H1 (cell line): Measurements from ENCODE around the gene CCDC88A. TPM values are rescaled to one million over a fixed set of nuclear protein-coding genes. Genes with fewer than 3 reads are reported as not detected.

ENCODE experiments used
- CTCF ChIA-PET: fragments of 300-600 bp; sonication (Branson Sonifier 250); formaldehyde crosslinking; loops from one replicate; lab custom pipeline; 2021; ENCODE audit not compliant: partially characterized antibody; lab: Charles Lee
- POLR2A ChIA-PET: fragments of 300-600 bp; sonication (Branson Sonifier 250); formaldehyde crosslinking; loops from one replicate; lab custom pipeline; 2021; ENCODE audit warnings: inconsistent platforms; ENCODE audit not compliant: partially characterized antibody; lab: Charles Lee
- DNase-seq, 2 experiments: peaks; one replicate each; pipeline versions ENCODE4 v3.0.0 to v3.0.0-alpha.2; 2010 to 2022; ENCODE audit warnings: low spot score in 2 of 2, low read depth in 1 of 2, mixed read lengths in 1 of 2
- FAIRE-seq: peaks from 2 replicates; lab custom pipeline; 2011; peaks lifted over from hg19 to GRCh38; lab: Jason Lieb, UNC
- H2AFZ ChIP-seq: 2 replicates; pipeline ENCODE4 v1.8.1; 2012; ENCODE audit warnings: low read length, inconsistent platforms
- H2AK5ac ChIP-seq: 2 replicates; pipeline ENCODE4 v1.6.1; 2013; ENCODE audit warnings: low read depth, low read length
- H2BK120ac ChIP-seq: replicated peaks from 2 replicates; pipeline ENCODE3; 2013; ENCODE audit warnings: low read depth, low read length, inconsistent platforms
- H2BK12ac ChIP-seq: 2 replicates; pipeline ENCODE4 v1.6.1; 2013; ENCODE audit warnings: low read depth, low read length
- H2BK15ac ChIP-seq: 2 replicates; pipeline ENCODE4 v1.6.1; 2013; ENCODE audit warnings: low read length
- H2BK20ac ChIP-seq: 2 replicates; pipeline ENCODE4 v1.6.1; 2013; ENCODE audit warnings: low read length
- H2BK5ac ChIP-seq: 2 replicates; pipeline ENCODE4 v1.6.1; 2013; ENCODE audit warnings: low read depth, low read length
- H3K14ac ChIP-seq: 2 replicates; pipeline ENCODE4 v1.6.1; 2013; ENCODE audit warnings: inconsistent platforms; ENCODE audit not compliant: insufficient read length
- H3K18ac ChIP-seq: 2 replicates; pipeline ENCODE4 v1.6.1; 2013; ENCODE audit warnings: low read length; ENCODE audit errors: extremely low read depth
- H3K23ac ChIP-seq: 2 replicates; pipeline ENCODE4 v1.6.1; 2013; ENCODE audit warnings: inconsistent platforms; ENCODE audit not compliant: insufficient read length
- H3K23me2 ChIP-seq: 2 replicates; pipeline ENCODE4 v1.6.1; 2013; ENCODE audit warnings: low read depth, low read length
- H3K27ac ChIP-seq: 2 replicates; pipeline ENCODE4 v1.6.1; 2011; ENCODE audit warnings: low read depth, low read length, inconsistent platforms
- H3K27me3 ChIP-seq, 4 experiments: replicated peaks in 1 of 4; 1 replicate in 1 of 4; 2 replicates in 3 of 4; pipeline versions ENCODE4 v1.6.1 to v1.8.1; 2011 to 2013; ENCODE audit warnings: low read length in 3 of 4, mild to moderate bottlenecking in 3 of 4, inconsistent platforms in 2 of 4, mixed read lengths in 2 of 4, moderate library complexity in 1 of 4; ENCODE audit not compliant: control insufficient read depth in 3 of 4, insufficient read depth in 3 of 4; ENCODE audit errors: extremely low read depth in 1 of 4
- H3K36me3 ChIP-seq, 4 experiments: 2 replicates each; pipeline versions ENCODE4 v1.6.1 to v1.8.1; 2011 to 2013; ENCODE audit warnings: mild to moderate bottlenecking in 4 of 4, low read length in 3 of 4, moderate library complexity in 2 of 4, control low read depth in 1 of 4, inconsistent platforms in 1 of 4; ENCODE audit not compliant: insufficient read depth in 4 of 4, control insufficient read depth in 2 of 4
- H3K4ac ChIP-seq: replicated peaks from 2 replicates; pipeline ENCODE3; 2013; ENCODE audit warnings: low read length, low read depth, mixed read lengths, inconsistent platforms; ENCODE audit not compliant: insufficient read length
- H3K4me1 ChIP-seq, 4 experiments: replicated peaks in 1 of 4; 1 replicate in 1 of 4; 2 replicates in 3 of 4; pipeline versions ENCODE4 v1.6.1 to v1.8.1; 2011 to 2013; ENCODE audit warnings: low read length in 3 of 4, inconsistent platforms in 2 of 4, mixed read lengths in 1 of 4; ENCODE audit not compliant: insufficient read depth in 4 of 4, control insufficient read depth in 3 of 4
- H3K4me2 ChIP-seq, 2 experiments: 2 replicates each; pipeline versions ENCODE4 v1.6.1 to v1.8.1; 2011 to 2013; ENCODE audit warnings: low read depth in 2 of 2, low read length in 2 of 2, control low read depth in 1 of 2, inconsistent platforms in 1 of 2, mild to moderate bottlenecking in 1 of 2; ENCODE audit not compliant: insufficient read depth in 1 of 2
- H3K4me3 ChIP-seq, 4 experiments: fragments of 200-600, 300-600 bp in 1 of 4; sonication (generic), shearing (Covaris generic), sonication (Bioruptor Twin) in 1 of 4; 2 replicates each; pipeline versions ENCODE4 v1.5.1 to v1.8.1; 2011 to 2016; ENCODE audit warnings: low read length in 4 of 4, low read depth in 3 of 4, control low read depth in 2 of 4, inconsistent platforms in 2 of 4, mild to moderate bottlenecking in 2 of 4, mixed read lengths in 1 of 4, moderate library complexity in 1 of 4; ENCODE audit not compliant: insufficient read depth in 2 of 4; ENCODE audit errors: extremely low read depth in 1 of 4
- H3K56ac ChIP-seq: replicated peaks from 2 replicates; pipeline ENCODE3; 2013; ENCODE audit warnings: low read depth, mild to moderate bottlenecking, mixed read lengths, low read length, inconsistent platforms; ENCODE audit not compliant: insufficient read length
- H3K79me1 ChIP-seq: 2 replicates; pipeline ENCODE4 v1.6.1; 2013; ENCODE audit warnings: low read depth, low read length, control low read depth
- H3K79me2 ChIP-seq, 2 experiments: 2 replicates each; pipeline versions ENCODE4 v1.6.1 to v1.8.1; 2012 to 2013; ENCODE audit warnings: low read length in 2 of 2, mild to moderate bottlenecking in 2 of 2, inconsistent platforms in 1 of 2; ENCODE audit not compliant: insufficient read depth in 2 of 2, control insufficient read depth in 1 of 2
- H3K9ac ChIP-seq, 4 experiments: replicated peaks in 1 of 4; 1 replicate in 1 of 4; 2 replicates in 3 of 4; pipeline versions ENCODE4 v1.6.1 to v1.8.1; 2011 to 2013; ENCODE audit warnings: low read depth in 3 of 4, low read length in 3 of 4, control low read depth in 2 of 4, mild to moderate bottlenecking in 2 of 4, moderate library complexity in 2 of 4, inconsistent platforms in 1 of 4; ENCODE audit errors: extremely low read depth in 1 of 4
- H3K9me3 ChIP-seq, 2 experiments: 2 replicates each; pipeline versions ENCODE4 v1.6.1 to v1.8.1; 2012 to 2013; ENCODE audit warnings: mild to moderate bottlenecking in 2 of 2, moderate library complexity in 2 of 2, control low read depth in 1 of 2, inconsistent platforms in 1 of 2, low read depth in 1 of 2, low read length in 1 of 2, mixed read lengths in 1 of 2; ENCODE audit not compliant: insufficient read depth in 2 of 2
- H4K20me1 ChIP-seq, 2 experiments: replicated peaks in 1 of 2; 2 replicates each; pipeline versions ENCODE3 to v1.8.1; 2011 to 2013; ENCODE audit warnings: inconsistent platforms in 2 of 2, low read length in 2 of 2, mild to moderate bottlenecking in 1 of 2; ENCODE audit not compliant: insufficient read depth in 2 of 2, control insufficient read depth in 1 of 2
- H4K5ac ChIP-seq: 2 replicates; pipeline ENCODE4 v1.6.1; 2013; ENCODE audit warnings: low read length, low read depth, mixed read lengths, inconsistent platforms; ENCODE audit not compliant: insufficient read length
- H4K8ac ChIP-seq: 2 replicates; pipeline ENCODE4 v1.8.0; 2013; ENCODE audit warnings: mild to moderate bottlenecking, moderate library complexity, low read length, inconsistent platforms; ENCODE audit not compliant: insufficient read depth; ENCODE audit errors: extremely low read depth
- H4K91ac ChIP-seq: replicated peaks from 2 replicates; pipeline ENCODE3; 2013; ENCODE audit warnings: low read length, mixed read lengths, inconsistent platforms; ENCODE audit not compliant: insufficient read length
- BACH1 ChIP-seq: IDR thresholded peaks from 2 replicates; pipeline ENCODE4 v1.6.1; 2012; ENCODE audit warnings: low read length, improper control_type of control experiment
- CEBPB ChIP-seq: IDR thresholded peaks from 2 replicates; pipeline ENCODE4 v1.6.1; 2012; ENCODE audit warnings: low read depth, low read length
- E2F6 ChIP-seq: IDR thresholded peaks from 2 replicates; pipeline ENCODE4 v1.6.1; 2012; ENCODE audit warnings: inconsistent platforms
- FOSL1 ChIP-seq: IDR thresholded peaks from 2 replicates; pipeline ENCODE4 v1.6.1; 2011; ENCODE audit warnings: mild to moderate bottlenecking, low read depth, low read length, moderate library complexity; ENCODE audit not compliant: insufficient read depth
- HDAC6 ChIP-seq: IDR thresholded peaks from one replicate; pipeline ENCODE4 v1.7.1; 2012; ENCODE audit warnings: low read depth, mild to moderate bottlenecking, inconsistent platforms, low read length, moderate library complexity
- JUND ChIP-seq: IDR thresholded peaks from 2 replicates; pipeline ENCODE4 v1.6.1; 2011; ENCODE audit warnings: mild to moderate bottlenecking, improper control_type of control experiment, low read length
- RAD21 ChIP-seq, 2 experiments: IDR thresholded peaks in 1 of 2; conservative IDR thresholded peaks in 1 of 2; 2 replicates each; pipeline ENCODE4 v1.6.1; 2011; ENCODE audit warnings: low read depth in 2 of 2, low read length in 2 of 2, improper control_type of control experiment in 1 of 2, inconsistent platforms in 1 of 2, mild to moderate bottlenecking in 1 of 2, moderate library complexity in 1 of 2
- RNF2 ChIP-seq: fragments of 200-900, 300-1000 bp; sonication (generic); IDR thresholded peaks from 2 replicates; pipeline ENCODE4 v1.7.1; 2016; ENCODE audit warnings: borderline replicate concordance, low read depth, mild to moderate bottlenecking, antibody characterized with exemption, low read length; ENCODE audit not compliant: poor library complexity, severe bottlenecking; ENCODE audit errors: missing control alignments
- SIN3A ChIP-seq, 2 experiments: IDR thresholded peaks in 1 of 2; conservative IDR thresholded peaks in 1 of 2; 2 replicates each; pipeline ENCODE4 v1.6.1; 2011 to 2012; ENCODE audit warnings: low read length in 2 of 2, improper control_type of control experiment in 1 of 2, low read depth in 1 of 2, mild to moderate bottlenecking in 1 of 2
- TAF7 ChIP-seq: optimal IDR thresholded peaks from 2 replicates; pipeline ENCODE3; 2011; ENCODE audit warnings: low read depth, mild to moderate bottlenecking, inconsistent platforms, low read length, moderate library complexity, borderline replicate concordance
- USF2 ChIP-seq: IDR thresholded peaks from 2 replicates; pipeline ENCODE4 v1.6.1; 2011; ENCODE audit warnings: low read length, improper control_type of control experiment
- ZNF274 ChIP-seq: IDR thresholded peaks from 2 replicates; pipeline ENCODE4 v1.7.0; 2012; ENCODE audit warnings: low read length, borderline replicate concordance; ENCODE audit errors: extremely low read depth
- WGBS, 2 experiments: shearing (Covaris generic) in 1 of 2; methylation state at CpG; one replicate each; pipeline versions ENCODE4 v1.1.6 to v1.1.7; 2013 to 2015; ENCODE audit warnings: low lambda C conversion rate in 2 of 2, mixed read lengths in 2 of 2, inconsistent platforms in 1 of 2, low coverage in 1 of 2, missing lambda C conversion rate in 1 of 2; ENCODE audit not compliant: insufficient replicate concordance in 2 of 2, insufficient coverage in 1 of 2, insufficient read length in 1 of 2; ENCODE audit errors: extremely low coverage in 1 of 2, missing lambda C conversion rate in 1 of 2; 5-methylcytosine and 5-hydroxymethylcytosine counted together
- polyA plus RNA-seq, 7 experiments: library from polyadenylated mRNA; depleted of rRNA in 3 of 7; stranded (reverse) in 5 of 7; unstranded in 2 of 7; fragments of >200 nt in 5 of 7; fragments of 200-250 nt in 2 of 7; gene quantifications; 1 replicate in 5 of 7; 2 replicates in 1 of 7; 4 replicates in 1 of 7; pipeline versions ENCODE4 v1.2.1 to v1.2.3, GENCODE V29; 2011 to 2013; ENCODE audit warnings: missing spikeins in 2 of 7, mixed read lengths in 2 of 7
- total RNA-seq: library from RNA; stranded (reverse); fragmentation: NEBNext Ultra II Directional; extraction: Animal tissue kit (Norgen Biotek cat#: 25700); gene quantifications from 2 replicates; pipeline ENCODE4 v1.2.1, GENCODE V29; 2021

Gene CCDC88A
- total and polyA plus RNA-seq, 2 of the 8 experiments (the other 6 are each of a cell fraction or from before 2014, with no cell fraction given), result 27.0 to 98.0 TPM

- Histone ChIP-seq H4K91ac (no peak overlapping the region), H3K79me1 (no peaks in the 10 kb centered on the region), H2BK20ac (no peak overlapping the region), H4K5ac (no peak overlapping the region), H4K20me1 (no peaks in the 10 kb centered on the region), H2AFZ (no peak overlapping the region), H2BK15ac (no peak overlapping the region), H3K4me1 (no peaks in the 10 kb centered on the region), H3K27ac (no peak overlapping the region), H3K27me3 (no peaks in the 10 kb centered on the region; a peak in 1 of 7 replicates), H3K18ac (no peak overlapping the region), H3K56ac (no peak overlapping the region), H2BK5ac (no peak overlapping the region), H2BK120ac (no peak overlapping the region), H4K8ac (no peak overlapping the region), H3K9me3 (no peaks in the 10 kb centered on the region), H2BK12ac (no peak overlapping the region), H3K4me2 (no peak overlapping the region), H3K79me2 (no peaks in the 10 kb centered on the region), H3K23ac (no peak overlapping the region), H3K4me3 (no peak overlapping the region), H3K36me3 (no peaks in the 10 kb centered on the region), H3K23me2 (no peaks in the 10 kb centered on the region), H2AK5ac (no peak overlapping the region), H3K9ac (no peak overlapping the region), H3K14ac (no peak overlapping the region), H3K4ac (no peak overlapping the region)
- WGBS, 2 experiments, result 86% methylated on average over 3 of the region's 3 CpGs; no CpG with 5 or more reads in 1 of the 2 experiments
- POLR2A ChIA-PET, result no interaction called here
- FAIRE-seq (no peak), DNase-seq (no peak)
- CTCF ChIA-PET, result no interaction called here
- TF ChIP-seq E2F6 (no peak), RAD21 (IDR thresholded peaks at IDR 0.05 in 1 of 2, conservative IDR thresholded peaks at IDR 0.05 in 1 of 2; ENCODE audit: low read depth in 2 of 2, low read length in 2 of 2) (no peak), FOSL1 (no peak), ZNF274 (no peak), BACH1 (no peak), USF2 (no peak), RNF2 (no peak), TAF7 (no peak), HDAC6 (no peak), SIN3A (conservative IDR thresholded peaks at IDR 0.05 in 1 of 2, IDR thresholded peaks at IDR 0.05 in 1 of 2; ENCODE audit: low read depth in 1 of 2, low read length in 2 of 2) (no peak), CEBPB (no peak), JUND (no peak)
Observed at GRCh38 chr2:55428258-55428657, 8.6 kb upstream of the CCDC88A start.
